HCEC 1CT (cell line): ENCODE data around the gene CDON.

Experiments
- DNase-seq: peaks from one replicate; pipeline ENCODE4 v3.0.0-alpha.2; 2017

CDON gene, protein sequence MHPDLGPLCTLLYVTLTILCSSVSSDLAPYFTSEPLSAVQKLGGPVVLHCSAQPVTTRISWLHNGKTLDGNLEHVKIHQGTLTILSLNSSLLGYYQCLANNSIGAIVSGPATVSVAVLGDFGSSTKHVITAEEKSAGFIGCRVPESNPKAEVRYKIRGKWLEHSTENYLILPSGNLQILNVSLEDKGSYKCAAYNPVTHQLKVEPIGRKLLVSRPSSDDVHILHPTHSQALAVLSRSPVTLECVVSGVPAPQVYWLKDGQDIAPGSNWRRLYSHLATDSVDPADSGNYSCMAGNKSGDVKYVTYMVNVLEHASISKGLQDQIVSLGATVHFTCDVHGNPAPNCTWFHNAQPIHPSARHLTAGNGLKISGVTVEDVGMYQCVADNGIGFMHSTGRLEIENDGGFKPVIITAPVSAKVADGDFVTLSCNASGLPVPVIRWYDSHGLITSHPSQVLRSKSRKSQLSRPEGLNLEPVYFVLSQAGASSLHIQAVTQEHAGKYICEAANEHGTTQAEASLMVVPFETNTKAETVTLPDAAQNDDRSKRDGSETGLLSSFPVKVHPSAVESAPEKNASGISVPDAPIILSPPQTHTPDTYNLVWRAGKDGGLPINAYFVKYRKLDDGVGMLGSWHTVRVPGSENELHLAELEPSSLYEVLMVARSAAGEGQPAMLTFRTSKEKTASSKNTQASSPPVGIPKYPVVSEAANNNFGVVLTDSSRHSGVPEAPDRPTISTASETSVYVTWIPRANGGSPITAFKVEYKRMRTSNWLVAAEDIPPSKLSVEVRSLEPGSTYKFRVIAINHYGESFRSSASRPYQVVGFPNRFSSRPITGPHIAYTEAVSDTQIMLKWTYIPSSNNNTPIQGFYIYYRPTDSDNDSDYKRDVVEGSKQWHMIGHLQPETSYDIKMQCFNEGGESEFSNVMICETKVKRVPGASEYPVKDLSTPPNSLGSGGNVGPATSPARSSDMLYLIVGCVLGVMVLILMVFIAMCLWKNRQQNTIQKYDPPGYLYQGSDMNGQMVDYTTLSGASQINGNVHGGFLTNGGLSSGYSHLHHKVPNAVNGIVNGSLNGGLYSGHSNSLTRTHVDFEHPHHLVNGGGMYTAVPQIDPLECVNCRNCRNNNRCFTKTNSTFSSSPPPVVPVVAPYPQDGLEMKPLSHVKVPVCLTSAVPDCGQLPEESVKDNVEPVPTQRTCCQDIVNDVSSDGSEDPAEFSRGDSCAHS (N-terminal part only)

DNA sequence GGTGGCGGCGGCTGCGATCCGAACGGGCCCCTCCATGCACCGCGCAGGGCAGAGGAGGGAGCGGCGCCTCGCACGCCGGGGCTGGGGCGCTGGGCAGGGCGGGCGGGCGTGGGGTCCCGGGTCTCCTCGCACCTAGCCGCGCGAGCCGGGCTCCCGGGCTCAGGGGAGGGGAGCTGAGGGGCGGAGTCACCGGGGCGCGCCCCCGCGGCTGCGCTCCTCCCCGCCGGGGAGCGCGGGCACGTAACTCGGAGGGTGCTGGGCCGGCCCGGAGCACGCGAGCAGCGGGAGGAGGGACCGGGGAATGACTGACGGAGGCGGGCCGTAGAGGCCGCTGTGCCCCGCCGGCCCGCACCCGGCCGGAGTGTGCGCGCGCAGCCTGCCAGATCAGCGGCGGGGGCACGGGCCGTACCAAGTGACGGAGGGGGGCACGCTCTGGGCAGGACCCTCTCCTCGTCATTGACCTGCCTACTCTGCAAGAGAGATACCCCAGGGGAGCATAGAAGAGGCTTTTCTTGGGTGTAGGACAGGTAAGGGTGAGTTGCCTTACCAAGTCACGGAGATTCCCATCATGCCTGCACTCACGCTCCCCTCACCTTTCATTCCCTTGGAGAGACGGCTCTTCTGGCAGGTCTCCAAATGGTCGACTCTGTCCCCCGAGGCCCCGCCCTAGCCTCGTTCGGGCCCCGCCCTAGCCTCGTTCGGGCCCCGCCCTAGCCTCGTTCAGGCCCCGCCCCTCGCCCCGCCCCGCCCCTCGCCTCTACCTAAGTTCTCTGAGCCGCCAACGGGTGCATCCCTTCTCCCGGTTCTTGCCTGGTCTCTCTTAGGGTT lies at the start of gene CDON:
Gene CDON (minus strand): TSS at position 188 of the 828 bp plus-strand sequence. CDS start 39,390 bp downstream, outside the sequence.
- peak; percentile 91 for DNase-seq

DNA sequence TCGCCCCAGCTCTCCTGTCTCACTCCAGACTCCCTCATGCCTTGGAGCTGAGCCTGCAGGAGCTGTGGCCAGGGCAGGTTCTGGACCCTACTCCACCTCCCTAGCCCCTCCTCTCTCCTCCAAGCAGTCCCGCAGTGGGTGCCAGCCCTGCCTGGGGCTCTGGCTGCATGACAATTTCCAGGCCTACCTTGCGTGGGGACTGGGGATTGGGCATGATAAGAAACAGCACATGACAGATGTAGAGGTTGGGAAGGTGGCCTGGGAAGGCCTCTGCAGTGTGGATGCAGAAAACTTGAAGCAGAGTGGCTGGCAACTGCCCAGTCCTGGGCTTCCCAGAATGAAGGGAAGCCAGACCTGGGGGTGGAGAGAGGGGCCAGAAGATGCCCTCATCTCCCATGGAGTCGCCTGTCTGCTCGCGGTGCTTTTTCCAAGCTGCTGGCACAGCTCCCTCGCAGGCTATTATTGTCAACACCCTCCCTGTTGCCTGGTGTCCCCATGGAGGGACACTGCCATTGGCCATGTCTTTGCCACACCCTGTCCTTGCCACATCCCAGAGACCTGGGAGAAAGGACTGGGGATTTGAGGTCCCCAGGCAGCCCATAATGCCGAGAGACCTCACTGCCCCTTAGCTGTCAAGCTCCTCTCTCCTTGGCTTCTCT lies 48.9 kb upstream of the CDON start:
- DNase-seq, result no peak

DNA sequence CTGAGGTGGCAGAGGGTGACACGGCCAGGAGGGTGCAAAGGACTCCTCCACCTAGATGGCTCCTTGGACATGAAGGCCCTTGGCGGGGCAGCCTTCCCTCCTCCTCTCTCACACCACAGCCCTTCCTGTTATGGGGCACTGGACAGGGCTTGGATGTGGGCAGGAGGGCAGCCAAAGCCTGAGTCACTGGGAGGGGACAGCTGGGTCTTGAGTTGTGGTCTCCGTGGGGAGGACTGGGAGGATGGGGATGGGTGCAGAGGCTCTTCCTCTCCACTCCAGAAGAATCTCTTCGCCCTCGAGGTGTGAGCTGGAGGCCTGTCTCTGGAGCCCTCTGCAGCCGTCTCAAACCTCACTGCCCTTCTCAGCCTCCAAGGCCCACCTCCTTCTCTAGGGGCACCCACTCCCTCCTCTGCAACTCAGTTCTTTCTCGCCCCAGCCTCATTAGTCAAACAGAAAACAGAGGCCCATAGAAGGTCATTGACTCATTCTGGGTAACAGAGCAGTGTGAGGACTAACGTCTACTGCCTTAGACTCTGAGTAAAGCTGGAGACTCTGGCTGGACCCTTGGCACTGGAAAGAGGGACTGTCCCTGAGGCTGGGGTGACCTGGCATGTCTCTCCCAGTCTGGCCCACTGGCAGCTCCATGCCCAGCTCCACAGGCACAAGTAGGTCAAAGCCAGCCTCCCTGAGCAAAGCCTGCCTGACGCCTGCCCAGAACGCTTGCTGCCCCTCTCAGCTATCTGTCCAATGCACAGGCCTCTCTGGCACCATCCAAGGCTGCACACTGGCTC lies 47.5 kb upstream of the CDON start:
- no peak for DNase-seq

DNA sequence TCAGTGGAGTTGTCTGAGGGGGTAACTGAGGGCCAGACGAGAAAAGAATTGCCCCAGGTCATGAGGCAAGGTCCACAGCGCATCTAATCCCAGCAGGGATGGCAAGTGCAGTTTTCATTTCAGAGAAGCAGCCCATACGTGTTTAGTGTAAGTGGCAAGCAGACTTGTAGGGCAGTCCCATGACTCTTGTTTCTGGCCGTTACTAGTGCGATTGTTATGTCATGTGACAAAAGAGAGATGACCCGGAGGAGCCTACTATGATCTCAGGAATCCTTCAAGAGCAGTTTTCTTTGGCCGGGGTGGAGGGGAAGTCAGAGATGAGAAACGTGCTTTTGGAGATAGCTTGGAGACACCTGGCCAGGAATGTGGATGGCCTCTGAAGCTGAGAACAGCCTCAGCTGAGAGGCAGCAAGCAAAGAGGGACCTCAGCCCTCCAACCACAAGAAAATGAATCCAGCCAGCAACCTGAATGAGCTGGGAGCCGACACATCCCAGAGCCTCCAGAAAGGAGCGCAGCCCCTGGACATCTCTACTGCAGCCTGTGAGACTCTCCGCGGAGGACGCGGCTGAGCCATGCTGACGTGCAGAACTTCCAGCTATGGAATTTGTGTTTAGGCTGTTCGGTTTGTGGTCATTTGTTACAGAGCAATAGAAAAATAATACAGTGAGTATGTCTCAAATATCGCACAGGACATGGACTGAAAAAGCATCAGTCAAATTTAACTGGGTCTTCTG lies 44.1 kb upstream of the CDON start:
- DNase-seq, result no peak

DNA sequence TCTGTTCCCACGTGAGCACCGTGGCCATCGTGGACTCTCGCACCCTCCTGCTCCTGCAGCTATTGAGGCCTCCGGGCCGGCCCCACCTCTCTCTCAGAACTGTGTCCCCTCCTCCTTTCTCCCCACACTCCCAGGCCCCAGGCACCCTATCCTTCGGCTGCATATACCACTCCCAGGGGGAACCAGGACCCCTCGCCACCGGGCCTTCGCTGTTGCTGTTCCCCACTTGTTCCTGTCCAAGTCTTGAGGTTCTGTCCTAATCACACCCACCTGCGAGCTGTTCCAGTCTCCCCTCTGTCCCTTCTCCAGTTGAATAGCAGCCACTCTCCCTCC lies 43.0 kb upstream of the CDON start:
- DNase-seq, result no peak

DNA sequence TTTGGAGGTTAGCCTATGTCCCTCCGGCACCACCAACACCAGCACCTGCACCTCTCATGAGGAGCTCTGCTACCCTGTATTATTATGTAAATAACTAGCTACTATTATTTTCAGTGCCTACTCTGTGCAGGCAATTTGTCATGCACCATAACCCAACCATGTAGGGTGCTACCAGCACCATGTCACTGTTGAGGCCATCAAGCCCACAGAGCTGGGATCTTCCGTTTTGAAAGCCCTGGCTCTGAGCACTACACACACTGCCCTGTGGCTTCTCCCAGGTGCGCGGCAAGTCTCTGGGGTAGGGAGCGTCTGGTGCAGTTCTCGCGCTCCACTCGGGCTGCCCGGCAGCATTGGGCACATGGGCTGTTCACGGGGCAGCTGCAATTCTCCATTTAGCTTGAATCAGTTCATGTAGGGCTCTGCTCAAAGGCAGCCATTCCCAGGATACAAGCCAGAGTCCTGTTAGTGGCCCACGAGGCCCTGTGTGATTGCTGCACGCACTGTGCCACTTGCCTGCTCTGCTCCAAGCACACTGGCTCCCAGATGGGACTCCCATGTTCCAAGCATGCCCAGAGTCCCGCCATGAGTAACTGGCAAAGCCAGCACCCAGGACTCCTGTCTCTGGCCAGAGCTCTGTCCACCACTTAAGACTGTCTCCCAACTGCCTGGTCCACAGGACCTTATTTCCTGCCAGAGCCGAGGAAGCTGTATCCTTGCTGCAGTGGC lies 42.5 kb upstream of the CDON start:
- no peak for DNase-seq

DNA sequence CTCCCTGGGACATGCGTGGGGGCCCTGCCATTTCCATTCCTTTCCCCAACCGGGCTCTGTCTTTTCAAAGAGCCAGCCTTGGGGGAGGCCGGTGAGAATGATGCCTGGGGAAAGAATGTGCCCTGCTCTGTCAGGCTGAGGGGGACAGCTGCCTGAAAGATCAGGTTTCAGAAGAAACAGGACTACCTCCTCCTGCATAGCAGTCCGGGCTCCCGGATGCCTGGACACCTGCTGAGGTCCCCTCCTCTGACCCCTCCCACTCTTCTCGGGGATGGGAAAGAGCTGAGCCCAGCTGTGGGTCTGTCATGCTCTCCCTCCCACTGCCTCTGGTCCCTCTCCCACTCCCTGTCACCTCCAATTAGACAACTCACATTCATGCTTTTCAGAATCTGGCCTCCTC lies 41.8 kb upstream of the CDON start:
- DNase-seq, result no peak

DNA sequence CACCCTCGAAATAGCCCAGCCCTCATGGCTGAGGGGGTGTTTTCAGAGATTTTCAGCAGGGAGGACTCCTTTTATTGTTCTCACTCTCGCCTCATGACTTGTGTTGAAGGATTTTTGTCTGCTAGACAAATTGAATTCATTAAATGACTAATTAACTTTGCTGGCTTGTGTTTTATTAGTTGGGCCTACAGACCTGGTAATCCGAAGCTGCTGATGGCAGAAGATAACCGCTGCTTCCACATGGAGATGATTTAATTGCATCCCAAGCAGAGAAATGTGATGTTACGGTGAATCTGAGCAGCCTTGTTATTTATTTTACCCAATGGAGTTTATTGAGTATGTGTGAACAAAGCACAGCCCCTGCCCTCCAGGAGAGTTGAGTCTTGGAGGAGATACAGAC lies 40.5 kb upstream of the CDON start:
- no peak for DNase-seq

DNA sequence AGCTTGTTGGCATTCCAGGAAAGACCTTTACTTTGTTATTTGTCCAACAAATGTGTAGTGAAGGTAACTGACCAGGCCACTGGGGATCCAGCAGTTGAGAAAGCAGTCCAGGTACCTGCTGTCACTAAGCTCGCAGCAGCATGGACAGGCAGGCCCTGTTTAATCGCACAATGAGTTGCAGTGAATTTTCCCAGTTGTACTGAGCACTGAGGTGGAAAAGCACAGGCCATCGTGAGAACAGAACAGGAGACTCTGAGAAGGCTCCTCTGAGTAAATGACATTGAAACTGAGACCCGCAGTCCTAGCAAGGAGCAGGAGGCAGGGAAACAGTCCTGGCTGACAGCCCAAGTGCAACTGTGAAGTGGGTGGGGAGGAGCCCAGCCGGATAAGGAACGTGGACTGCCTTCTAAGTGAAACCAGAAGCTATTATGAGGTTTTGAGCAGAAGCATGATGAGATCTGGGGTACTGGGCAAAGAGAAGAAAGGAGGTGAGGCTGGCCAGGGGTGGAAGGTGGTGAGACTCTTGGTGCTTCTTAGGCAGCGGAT lies 39.8 kb upstream of the CDON start:
- no peak for DNase-seq

DNA sequence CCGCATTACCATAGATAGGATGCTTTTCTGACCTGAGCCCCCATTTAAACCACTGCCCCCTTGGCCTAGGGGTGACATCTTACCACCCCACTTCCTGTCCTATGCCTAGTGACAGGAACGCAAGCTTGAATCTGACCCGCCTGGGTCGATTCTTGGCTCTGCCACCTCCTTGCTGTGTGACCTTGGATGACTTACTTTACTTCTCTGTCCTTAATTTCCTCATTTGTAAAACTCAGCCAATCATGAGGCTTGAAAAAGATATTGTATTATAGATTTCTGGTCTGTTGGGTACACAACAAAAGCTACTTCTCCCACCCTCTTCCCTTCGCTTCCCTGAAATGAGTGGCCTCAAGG lies 39.2 kb upstream of the CDON start:
- no peak for DNase-seq

DNA sequence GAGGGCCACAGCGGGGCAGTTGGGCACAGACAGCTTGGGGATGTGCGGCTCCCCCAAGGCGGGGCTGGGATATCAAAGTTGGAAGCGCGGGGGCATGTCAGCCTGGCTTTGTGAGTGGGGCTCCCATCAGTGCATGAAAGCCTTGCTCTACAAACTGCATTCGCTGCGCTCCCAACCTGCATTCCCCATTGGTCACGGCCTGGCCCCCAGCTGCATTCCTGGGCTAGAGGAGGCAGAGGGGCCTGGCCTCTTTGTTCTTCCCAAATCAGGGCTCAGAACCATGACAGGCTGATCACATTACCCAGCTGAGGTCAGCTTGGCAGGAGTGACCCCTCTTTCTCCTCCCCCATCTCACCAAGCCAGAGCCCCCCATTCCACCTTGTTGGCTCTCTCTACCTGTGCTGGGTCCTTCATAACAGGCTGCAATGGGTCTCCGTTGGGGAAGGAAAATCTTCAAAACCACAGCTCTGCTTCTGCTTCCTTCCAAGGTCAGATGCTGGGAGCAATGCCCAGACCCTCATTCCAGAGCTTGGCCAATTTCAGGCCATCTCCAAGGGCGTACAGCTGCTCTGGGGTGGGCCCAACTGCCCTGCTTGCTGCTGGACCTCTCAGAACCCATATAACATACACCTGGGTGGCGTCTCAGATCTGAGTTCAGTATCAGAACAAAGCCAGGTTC lies 38.7 kb upstream of the CDON start:
- DNase-seq, result no peak

DNA sequence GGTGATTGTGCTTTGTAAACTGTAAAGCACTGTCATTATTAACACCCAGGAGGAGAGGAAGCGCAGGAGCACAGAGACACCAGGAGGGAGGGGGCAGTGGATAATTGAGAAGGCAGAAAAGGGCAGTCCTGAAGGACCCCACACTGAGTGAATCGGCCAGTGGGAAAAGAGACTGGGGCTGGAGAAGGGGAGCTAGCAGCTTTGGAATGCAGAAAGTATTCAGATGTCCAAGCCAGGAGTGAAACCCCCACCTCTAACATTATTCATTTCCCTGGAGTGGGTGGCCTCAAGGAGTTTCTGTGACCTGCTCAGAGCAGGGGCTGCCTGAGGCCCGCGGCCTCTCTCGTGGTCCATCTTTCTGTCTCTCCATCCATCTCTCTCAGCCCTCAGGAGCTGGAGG lies 38.0 kb upstream of the CDON start:
- DNase-seq, result no peak

DNA sequence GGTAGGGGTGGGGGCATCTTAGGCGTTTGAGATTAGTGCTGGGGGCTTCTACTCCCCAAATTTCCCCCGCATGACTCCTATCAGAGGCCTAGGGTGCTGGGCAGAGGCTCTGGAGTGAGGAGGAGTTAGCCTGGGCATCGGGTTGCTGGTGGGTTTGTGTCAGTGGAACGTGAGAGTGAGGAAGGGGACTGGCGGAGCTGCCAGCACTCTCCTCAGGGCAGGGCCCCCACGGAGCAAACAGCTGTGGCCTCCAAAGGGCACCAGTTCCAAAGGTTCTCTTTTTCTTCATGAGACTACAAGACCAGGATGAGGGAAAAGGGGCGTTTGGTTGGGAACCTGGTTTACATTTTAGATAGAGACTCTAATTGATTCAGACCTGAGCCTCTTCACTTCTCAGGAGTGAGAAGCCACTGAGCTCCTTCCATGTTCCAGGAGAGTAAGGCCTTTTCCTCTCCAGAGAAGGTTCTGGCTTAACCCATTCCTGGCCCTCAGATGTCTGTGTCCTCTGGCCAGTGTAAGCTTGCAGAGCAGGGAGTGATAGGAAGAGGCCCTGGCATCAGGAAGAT lies 35.6 kb upstream of the CDON start:
- no peak for DNase-seq

DNA sequence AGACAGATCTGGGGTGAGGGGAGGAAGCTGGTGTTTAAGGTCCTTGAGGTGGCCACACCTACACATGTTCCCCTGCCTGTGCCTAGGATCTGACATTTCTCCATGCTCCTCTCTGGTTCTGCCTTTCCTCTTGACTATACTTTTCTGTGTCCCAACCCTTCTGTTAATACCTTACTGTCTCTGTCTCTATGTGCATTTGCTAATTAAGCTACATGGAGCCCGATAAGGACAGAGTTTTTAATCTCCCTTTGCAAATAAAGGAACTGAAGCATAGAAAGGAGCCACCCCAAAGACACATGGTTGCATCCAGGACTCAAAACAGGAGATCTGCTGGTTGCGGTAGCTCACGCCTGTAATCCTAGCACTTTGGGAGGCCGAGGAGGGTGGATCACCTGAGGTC lies 33.1 kb upstream of the CDON start:
- DNase-seq, result no peak

DNA sequence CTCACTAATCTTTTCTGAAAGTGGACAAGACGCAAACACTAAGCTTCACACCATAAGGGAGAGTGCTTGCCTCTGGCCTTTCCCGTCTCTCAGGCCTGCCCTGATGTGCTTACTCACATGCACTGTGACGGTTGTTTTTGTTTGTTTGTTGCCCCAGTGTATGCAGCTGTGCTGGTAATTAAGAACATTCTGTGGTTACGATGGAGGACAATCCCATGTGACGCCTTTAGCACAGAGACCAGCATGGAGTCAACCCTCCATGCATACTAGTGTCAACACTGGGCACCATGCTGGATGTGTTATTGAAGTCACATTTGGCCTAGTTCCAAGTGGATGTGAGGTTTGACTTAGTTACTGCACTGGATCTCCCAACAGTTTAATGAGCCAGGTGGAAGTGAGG lies 27.8 kb upstream of the CDON start:
- DNase-seq, result no peak

DNA sequence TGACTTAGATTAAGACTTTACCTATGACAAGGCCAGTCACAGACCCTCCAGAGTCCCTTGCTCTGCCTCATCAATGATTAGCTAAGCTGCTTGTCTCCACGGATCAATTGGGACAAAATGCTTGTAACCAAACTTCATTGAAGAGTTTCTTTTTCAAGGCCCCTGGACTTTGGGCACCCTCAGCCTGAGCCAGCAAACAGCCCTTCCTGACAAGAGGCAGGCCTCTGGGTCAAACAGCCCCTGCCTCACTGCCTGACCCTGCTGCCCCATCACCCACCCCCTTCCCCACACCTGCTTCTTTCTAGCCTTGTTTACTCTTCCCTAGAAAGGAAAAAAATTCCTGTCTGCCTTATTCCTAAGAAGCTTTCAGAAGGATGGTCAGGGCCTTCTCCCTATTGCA lies 26.3 kb upstream of the CDON start:
- no peak for DNase-seq

DNA sequence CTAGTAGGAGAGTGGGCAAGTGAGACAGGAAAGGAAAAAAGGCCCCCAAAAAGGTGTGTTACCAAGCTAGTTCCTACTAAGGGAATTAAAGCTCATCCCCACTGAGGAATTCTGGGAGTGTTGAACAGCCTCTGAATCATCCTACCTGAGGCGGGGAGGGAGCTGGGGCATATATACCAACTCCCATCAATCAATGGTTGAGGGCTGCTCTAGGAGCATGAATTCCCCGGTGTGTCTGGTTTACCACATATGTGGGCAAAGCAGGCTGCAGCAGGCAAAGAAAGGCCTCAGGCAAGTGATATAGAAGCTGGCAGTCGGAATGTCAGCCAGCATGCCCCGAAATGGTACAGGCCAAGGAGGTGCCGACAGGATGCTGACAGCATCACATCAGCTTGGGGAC lies 23.6 kb upstream of the CDON start:
- DNase-seq, result no peak

DNA sequence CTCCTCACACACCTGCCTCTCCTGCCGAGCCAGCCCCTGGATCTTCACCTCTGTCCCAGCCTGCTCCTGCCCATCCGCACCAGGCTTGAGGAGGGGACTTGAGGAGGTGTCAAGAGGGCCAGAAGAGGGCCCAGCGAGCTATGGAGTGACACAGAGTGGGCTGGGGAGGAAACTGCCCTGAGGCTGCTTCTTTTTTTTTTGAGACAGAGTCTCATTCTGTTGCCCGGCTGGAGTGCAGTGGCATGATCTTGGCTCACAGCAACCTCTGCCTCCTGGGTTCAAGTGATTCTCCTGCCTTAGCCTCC lies 21.9 kb upstream of the CDON start:
- no peak for DNase-seq
